HG02852 (cell line): ENCODE data around the gene SLC26A11.
"Not testable (repeated sequence)": the region's sequence is repeated elsewhere in the genome, so short reads cannot be mapped to it uniquely, and the experiment has no call there.

ENCODE experiments used
- ATAC-seq: cut with Tn5 transposase; IDR thresholded peaks from one replicate; pipeline ENCODE4 v1.9.1; 2021; ENCODE audit warnings: mild to moderate bottlenecking, moderate library complexity; ENCODE audit not compliant: unreplicated experiment

The SLC26A11 gene

DNA sequence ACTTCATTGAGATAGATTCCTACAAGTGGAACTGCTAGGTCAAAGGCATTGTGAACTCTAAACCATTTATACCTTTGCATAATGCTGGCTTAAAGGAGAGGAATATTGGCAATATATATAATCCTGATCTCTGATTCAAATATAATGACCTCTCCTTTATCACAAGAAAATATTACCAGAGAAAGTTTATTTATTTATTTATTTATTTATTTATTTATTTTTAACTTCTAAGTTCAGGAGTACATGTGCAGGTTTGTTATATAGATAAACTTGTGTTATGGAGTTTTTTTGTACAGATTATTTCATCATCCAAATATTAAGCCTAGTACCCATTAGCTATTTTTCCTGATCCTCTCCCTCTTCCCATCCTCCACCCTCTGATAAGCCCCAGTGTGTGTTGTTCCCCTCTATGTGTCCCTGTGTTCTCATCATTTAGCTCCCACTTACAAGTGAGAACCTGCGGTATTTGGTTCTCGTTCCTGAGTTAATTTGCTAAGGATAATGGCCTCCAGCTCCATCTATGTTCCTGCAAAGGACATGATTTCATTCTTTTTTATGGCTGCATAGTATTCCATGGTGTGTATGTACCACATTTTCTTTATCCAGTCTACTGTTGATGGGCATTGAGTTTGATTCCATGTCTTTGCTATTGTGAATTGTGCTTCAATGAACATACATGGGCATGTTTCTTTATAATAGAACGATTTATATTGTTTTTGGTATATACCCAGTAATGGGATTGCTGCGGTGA lies 79.3 kb downstream of the SLC26A11 start:
- not testable (repeated sequence) for ATAC-seq

DNA sequence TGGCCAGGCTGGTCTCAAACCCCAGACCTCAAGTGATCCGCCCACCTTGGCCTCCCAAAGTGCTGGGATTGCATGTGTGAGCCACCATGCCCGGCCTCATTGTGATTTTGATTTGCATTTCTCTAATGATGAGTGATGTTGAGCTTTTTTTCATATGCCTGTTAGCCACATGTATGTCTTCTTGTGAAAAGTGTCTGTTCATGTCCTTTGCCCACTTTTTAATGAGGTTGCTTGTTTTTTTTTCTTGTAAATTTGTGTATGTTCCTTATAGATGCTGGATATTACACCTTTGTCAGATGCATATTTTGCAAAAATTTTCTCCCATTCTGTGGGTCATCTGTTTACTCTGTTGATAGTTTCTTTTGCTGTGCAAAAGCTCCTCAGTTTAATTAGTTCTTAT lies 80.5 kb downstream of the SLC26A11 start:
- ATAC-seq = not testable (repeated sequence)
